ENCODE results near the gene OFD1. TPM values are rescaled to one million over a fixed set of nuclear protein-coding genes. Genes with fewer than 3 reads are reported as not detected.

OFD1 gene
- total and polyA plus RNA-seq, 2 donors (not counting 3 experiments of a cell fraction or from before 2014, with no cell fraction given): 4.7 to 12.0 TPM

DNA sequence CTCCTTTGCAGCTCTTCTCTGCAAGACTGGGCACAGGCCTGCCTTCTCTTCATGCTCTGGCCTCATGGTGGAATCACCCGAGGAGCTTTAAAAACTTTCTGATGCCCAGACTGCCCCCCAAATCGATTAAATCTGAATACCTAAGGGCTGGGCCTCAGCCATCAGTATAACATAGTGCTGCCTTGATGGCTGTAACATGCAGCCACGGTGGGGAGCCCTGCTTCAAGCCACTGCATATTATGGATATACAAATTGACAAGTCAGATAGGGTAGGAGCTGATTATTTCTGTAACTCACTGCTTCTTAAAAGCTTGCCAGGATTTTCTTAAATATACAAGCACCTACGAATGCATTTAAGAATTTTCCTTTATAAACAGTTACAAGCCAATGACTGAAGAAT lies 41.8 kb downstream of the OFD1 start:
- Histone ChIP-seq H3K36me3 (ENCODE audit: control insufficient read depth in 2 of 2, extremely low read depth in 1 of 2, insufficient read depth in 2 of 2, low read length in 2 of 2) (no peaks in the 10 kb centered on the region), H3K4me1 (ENCODE audit: control insufficient read depth, extremely low read depth, insufficient read depth, low read length) (peaks cover 4% of the 10 kb centered on the region), H3K9me3 (replicated peaks; ENCODE audit: control insufficient read depth, insufficient read depth, low read length) (no peaks in the 10 kb centered on the region), H3K79me2 (ENCODE audit: control insufficient read depth, insufficient read depth, low read length) (no peaks in the 10 kb centered on the region), H3K9me1 (replicated peaks; ENCODE audit: control insufficient read depth, extremely low read depth, insufficient read depth, low read length) (no peaks in the 10 kb centered on the region), H3K27me3 (ENCODE audit: control insufficient read depth in 2 of 2, insufficient read depth in 2 of 2, low read length in 2 of 2) (no peaks in the 10 kb centered on the region), H3K9ac (replicated peaks; ENCODE audit: extremely low read depth, insufficient read depth, low read length) (no peak overlapping the region), H3K4me3 (replicated peaks in 1 of 3; ENCODE audit: insufficient read depth in 1 of 3, low read depth in 1 of 3, low read length in 3 of 3) (no peak overlapping the region), H2AFZ (ENCODE audit: low read depth, low read length) (no peak overlapping the region), H3K4me2 (ENCODE audit: insufficient read depth, low read length) (no peak overlapping the region), H4K20me1 (replicated peaks; ENCODE audit: control insufficient read depth, extremely low read depth, insufficient read depth, low read length) (no peaks in the 10 kb centered on the region), H3K27ac (ENCODE audit: insufficient read depth, low read depth, low read length) (no peak overlapping the region)
- BruUV-seq (replicated peaks): no TSS peak
- CTCF ChIA-PET: no interaction called here
- DNase-seq (ENCODE audit: low read depth, low spot score) (no peak), FAIRE-seq (no peak)
- POLR2A ChIA-PET: interaction anchor here (0.6 kb wide), 1 partner anchor 1741 kb away, joined by 7 read pairs; no protein-coding TSS in a partner anchor
- no peak for TF ChIP-seq GATA2 (IDR thresholded peaks at IDR 0.05; ENCODE audit: insufficient read depth, insufficient read length, low read depth, low read length)
- no peak for TF ChIP-seq POLR2AphosphoS5 (IDR thresholded peaks at IDR 0.05; ENCODE audit: insufficient read depth, low read depth, low read length)
- TF ChIP-seq MAX (IDR thresholded peaks at IDR 0.05; ENCODE audit: insufficient read depth, insufficient read length): no peak
- no peak for TF ChIP-seq MYC (IDR thresholded peaks at IDR 0.05; ENCODE audit: low read depth, low read length)
- no peak for TF ChIP-seq FOS (IDR thresholded peaks at IDR 0.05; ENCODE audit: borderline replicate concordance, insufficient read depth, low read length)
- TF ChIP-seq JUN (IDR thresholded peaks at IDR 0.05; ENCODE audit: borderline replicate concordance, insufficient read depth, insufficient read length, low read depth): no peak
- TF ChIP-seq, protein P1, sequence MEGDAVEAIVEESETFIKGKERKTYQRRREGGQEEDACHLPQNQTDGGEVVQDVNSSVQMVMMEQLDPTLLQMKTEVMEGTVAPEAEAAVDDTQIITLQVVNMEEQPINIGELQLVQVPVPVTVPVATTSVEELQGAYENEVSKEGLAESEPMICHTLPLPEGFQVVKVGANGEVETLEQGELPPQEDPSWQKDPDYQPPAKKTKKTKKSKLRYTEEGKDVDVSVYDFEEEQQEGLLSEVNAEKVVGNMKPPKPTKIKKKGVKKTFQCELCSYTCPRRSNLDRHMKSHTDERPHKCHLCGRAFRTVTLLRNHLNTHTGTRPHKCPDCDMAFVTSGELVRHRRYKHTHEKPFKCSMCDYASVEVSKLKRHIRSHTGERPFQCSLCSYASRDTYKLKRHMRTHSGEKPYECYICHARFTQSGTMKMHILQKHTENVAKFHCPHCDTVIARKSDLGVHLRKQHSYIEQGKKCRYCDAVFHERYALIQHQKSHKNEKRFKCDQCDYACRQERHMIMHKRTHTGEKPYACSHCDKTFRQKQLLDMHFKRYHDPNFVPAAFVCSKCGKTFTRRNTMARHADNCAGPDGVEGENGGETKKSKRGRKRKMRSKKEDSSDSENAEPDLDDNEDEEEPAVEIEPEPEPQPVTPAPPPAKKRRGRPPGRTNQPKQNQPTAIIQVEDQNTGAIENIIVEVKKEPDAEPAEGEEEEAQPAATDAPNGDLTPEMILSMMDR (IDR thresholded peaks at IDR 0.05; ENCODE audit: extremely low read depth in 1 of 2, insufficient read depth in 1 of 2, low read depth in 1 of 2, low read length in 2 of 2): no peak
- no peak for TF ChIP-seq POLR2A (IDR thresholded peaks at IDR 0.05; ENCODE audit: low read depth, low read length)
- no peak for TF ChIP-seq EZH2 (IDR thresholded peaks at IDR 0.05; ENCODE audit: borderline replicate concordance, low read depth, low read length, severe bottlenecking)
- intact Hi-C loops (cut with micrococcal nuclease): no loop called here
- dilution Hi-C loops (cut with MboI; ENCODE audit: extremely low pct_ligation_motif_present, low sequenced_read_pairs): no loop called here
